GM21717 (cell line): ENCODE measurements around the gene SNED1.

Experiments used
- ATAC-seq: cut with Tn5 transposase; IDR thresholded peaks from one replicate; pipeline ENCODE4 v1.9.1; 2021; ENCODE audit warnings: mild to moderate bottlenecking, moderate library complexity; ENCODE audit not compliant: unreplicated experiment

The SNED1 gene

GRCh38 chr2:240997856-240998705 lies at the start of gene SNED1:
TSS of gene SNED1 (plus strand) at chr2:240998618. CDS start at chr2:240998838, 220 bp downstream.
- ATAC-seq, result no peak

GRCh38 chr2:240948905-240949790 lies 49.3 kb upstream of the SNED1 start:
- no peak for ATAC-seq

- no peak for ATAC-seq
Measured at GRCh38 chr2:240949791-240950705, 48.4 kb upstream of the SNED1 start.

- ATAC-seq, result no peak
Measured at GRCh38 chr2:240951045-240951594, 47.3 kb upstream of the SNED1 start.

GRCh38 chr2:240952496-240953246 lies 45.7 kb upstream of the SNED1 start:
- no peak for ATAC-seq

GRCh38 chr2:240953426-240954410 lies 44.7 kb upstream of the SNED1 start:
- ATAC-seq, result no peak

GRCh38 chr2:240954436-240955305 lies 43.7 kb upstream of the SNED1 start:
- ATAC-seq, result no peak

- ATAC-seq, result no peak
Measured at GRCh38 chr2:240955306-240956170, 42.9 kb upstream of the SNED1 start.

GRCh38 chr2:240956171-240956934 lies 42.1 kb upstream of the SNED1 start:
- no peak for ATAC-seq

- no peak for ATAC-seq
Measured at GRCh38 chr2:240956935-240957655, 41.3 kb upstream of the SNED1 start.

GRCh38 chr2:240957656-240958365 lies 40.6 kb upstream of the SNED1 start:
- no peak for ATAC-seq

GRCh38 chr2:240958366-240959213 lies 39.8 kb upstream of the SNED1 start:
- no peak for ATAC-seq

- ATAC-seq, result no peak
Measured at GRCh38 chr2:240959214-240959940, 39.0 kb upstream of the SNED1 start.
